GM23248 (cell line): ENCODE measurements around the gene PDGFC. TPM values are rescaled to one million over a fixed set of nuclear protein-coding genes. Genes with fewer than 3 reads are reported as not detected.

ENCODE experiments used
- DNase-seq: peaks from one replicate; pipeline ENCODE4 v3.0.0-alpha.2; 2015
- H2AFZ ChIP-seq: fragments of 200-600 bp; sonication (generic); 2 replicates; pipeline ENCODE4 v1.6.1; 2016; ENCODE audit warnings: antibody characterized with exemption
- H3F3A ChIP-seq: fragments of 200-600 bp; sonication (generic); 2 replicates; pipeline ENCODE4 v1.6.1; 2016; ENCODE audit warnings: mild to moderate bottlenecking, antibody characterized with exemption, mixed run types; ENCODE audit not compliant: insufficient read depth
- H3K27ac ChIP-seq: fragments of 200-600 bp; sonication (generic); 2 replicates; pipeline ENCODE4 v1.5.1; 2016; ENCODE audit warnings: mild to moderate bottlenecking
- H3K27me3 ChIP-seq: fragments of 200-600 bp; sonication (generic); replicated peaks from 2 replicates; pipeline ENCODE4 v1.6.1; 2016; ENCODE audit warnings: mild to moderate bottlenecking; ENCODE audit not compliant: insufficient read depth
- H3K36me3 ChIP-seq: fragments of 200-600 bp; sonication (generic); 2 replicates; pipeline ENCODE4 v1.6.1; 2016; ENCODE audit warnings: low read depth, mild to moderate bottlenecking
- H3K4me1 ChIP-seq: fragments of 200-600 bp; sonication (generic); 2 replicates; pipeline ENCODE4 v1.6.1; 2016; ENCODE audit warnings: mild to moderate bottlenecking; ENCODE audit not compliant: insufficient read depth
- H3K4me2 ChIP-seq: fragments of 200-600 bp; sonication (generic); one replicate; pipeline ENCODE4 v1.6.1; 2016; ENCODE audit warnings: mild to moderate bottlenecking; ENCODE audit not compliant: unreplicated experiment
- H3K4me3 ChIP-seq: fragments of 200-600 bp; sonication (generic); 2 replicates; pipeline ENCODE4 v1.5.1; 2016; ENCODE audit warnings: mild to moderate bottlenecking
- H3K79me2 ChIP-seq: fragments of 200-600 bp; sonication (generic); 2 replicates; pipeline ENCODE4 v1.6.1; 2016; ENCODE audit warnings: mild to moderate bottlenecking; ENCODE audit not compliant: insufficient read depth
- H3K9ac ChIP-seq: fragments of 200-600 bp; sonication (generic); 2 replicates; pipeline ENCODE4 v1.6.1; 2016; ENCODE audit warnings: mild to moderate bottlenecking
- H3K9me2 ChIP-seq: fragments of 200-600 bp; sonication (generic); 2 replicates; pipeline ENCODE4 v1.6.1; 2016; ENCODE audit warnings: mixed run types, mild to moderate bottlenecking, moderate library complexity; ENCODE audit not compliant: insufficient read depth
- H3K9me3 ChIP-seq: fragments of 200-600 bp; sonication (generic); one replicate; pipeline ENCODE4 v1.6.1; 2017; ENCODE audit warnings: low read depth
- H4K20me1 ChIP-seq: fragments of 200-600 bp; sonication (generic); 2 replicates; pipeline ENCODE4 v1.6.0; 2016; ENCODE audit not compliant: insufficient read depth
- EZH2 ChIP-seq: fragments of 200-600 bp; sonication (generic); IDR thresholded peaks from 2 replicates; pipeline ENCODE4 v1.6.1; 2018; ENCODE audit warnings: antibody characterized with exemption, mild to moderate bottlenecking; ENCODE audit not compliant: insufficient read depth, poor library complexity, severe bottlenecking
- EZH2phosphoT487 ChIP-seq: fragments of 200-600 bp; sonication (generic); IDR thresholded peaks from 2 replicates; pipeline ENCODE4 v1.6.1; 2018; ENCODE audit warnings: antibody characterized with exemption, moderate library complexity, mild to moderate bottlenecking, low read depth; ENCODE audit not compliant: insufficient read depth
- WGBS, 2 experiments: methylation state at CpG; one replicate each; pipeline ENCODE4 v1.1.6; 2015 to 2017; ENCODE audit warnings: low lambda C conversion rate in 2 of 2, low coverage in 1 of 2; ENCODE audit errors: missing lambda C conversion rate in 2 of 2; 5-methylcytosine and 5-hydroxymethylcytosine counted together
- in situ Hi-C: fragments of 300-500 bp; cut with MboI; formaldehyde crosslinking; loops from 2 replicates; pipeline ENCODE4 v1.15.0; 2020
- polyA plus RNA-seq: library from polyadenylated mRNA; unstranded; fragments of >200 nt; fragmentation: Nextera tagmentation; extraction: Ambion mirVana; gene quantifications from 2 replicates; pipeline ENCODE4 v1.2.1, GENCODE V29; 2016
- total RNA-seq: library from RNA; depleted of rRNA; stranded (reverse); fragments of >200 nt; shearing (Covaris generic); gene quantifications from 2 replicates; pipeline ENCODE4 v1.2.3, GENCODE V29; 2014

The PDGFC gene
- total and polyA plus RNA-seq, 2 experiments from 2014 or later, result 26.5 to 64.4 TPM

DNA sequence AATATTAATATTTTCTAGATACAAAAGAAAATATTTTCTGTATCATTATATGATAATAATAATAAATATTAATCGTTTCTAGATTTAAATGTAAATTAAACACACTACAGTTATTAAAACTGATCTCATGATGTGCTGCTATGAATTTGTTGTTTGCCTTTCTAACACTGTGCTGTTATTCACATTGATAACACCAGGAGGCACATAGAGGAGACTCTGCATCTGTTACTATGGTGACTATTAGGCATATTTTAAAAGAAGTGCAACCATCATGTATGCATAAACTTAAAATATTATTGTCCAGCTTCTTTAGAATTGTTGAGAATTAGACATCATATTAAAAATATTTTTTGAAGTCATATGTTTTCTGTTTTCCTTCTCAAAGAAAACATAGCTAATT, 11.8 kb upstream of the PDGFC start:
- H3K9me3 ChIP-seq, result peaks cover 1% of the 10 kb centered on the region
- no peaks in the 10 kb centered on the region for H4K20me1 ChIP-seq
- H3K4me2 ChIP-seq, result no peak overlapping the region
- TF ChIP-seq EZH2, result no peak
- TF ChIP-seq EZH2phosphoT487, result no peak
- in situ Hi-C loops, result loop anchor here (10.0 kb wide), 1 partner anchor 141 kb away; no protein-coding TSS in a partner anchor
- H3K79me2 ChIP-seq, result no peaks in the 10 kb centered on the region
- H2AFZ ChIP-seq, result no peak overlapping the region
- WGBS, 2 experiments, result 22 to 39% methylated on average over 1 of the region's 1 CpG
- no peak overlapping the region for H3K4me3 ChIP-seq
- peak; percentile 66 for DNase-seq
- H3K27me3 ChIP-seq, result no peaks in the 10 kb centered on the region
- H3K9ac ChIP-seq, result no peak overlapping the region
- no peak overlapping the region for H3K27ac ChIP-seq
- peaks cover 6% of the 10 kb centered on the region for H3F3A ChIP-seq
- H3K9me2 ChIP-seq, result no peaks in the 10 kb centered on the region
- peaks cover 6% of the 10 kb centered on the region for H3K4me1 ChIP-seq
- H3K36me3 ChIP-seq, result no peaks in the 10 kb centered on the region

DNA sequence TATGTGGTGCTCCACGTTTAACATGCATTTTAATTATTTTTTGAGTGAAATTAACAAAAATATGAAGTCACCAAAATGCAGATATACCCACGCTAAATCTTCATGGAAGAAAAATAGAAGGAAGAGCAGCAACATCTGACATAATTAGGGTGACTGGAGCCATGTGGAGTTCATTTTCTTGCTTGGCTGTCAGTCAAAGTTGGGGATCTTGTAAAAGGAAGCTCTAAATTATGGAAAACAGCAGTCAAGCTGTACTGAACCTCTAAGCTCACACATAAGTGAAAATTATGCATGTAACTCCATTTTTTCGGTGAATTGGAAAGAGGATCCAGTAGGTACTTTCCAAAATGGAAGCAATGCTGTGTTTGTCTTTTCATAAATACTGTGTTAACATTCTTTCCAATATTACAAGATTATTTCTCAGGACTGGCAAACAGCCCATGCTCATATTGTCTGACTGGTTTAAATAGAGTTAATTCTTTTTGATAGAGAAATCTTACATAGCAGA, 9.7 kb upstream of the PDGFC start:
- Histone ChIP-seq H3K9me2 (no peaks in the 10 kb centered on the region), H2AFZ (peak overlapping the region; percentile 35), H3K4me3 (no peak overlapping the region), H3K36me3 (no peaks in the 10 kb centered on the region), H3K4me2 (no peak overlapping the region), H3K27me3 (no peaks in the 10 kb centered on the region), H4K20me1 (no peaks in the 10 kb centered on the region), H3K9ac (no peak overlapping the region), H3K9me3 (no peaks in the 10 kb centered on the region), H3K27ac (no peak overlapping the region), H3K4me1 (peaks cover 26% of the 10 kb centered on the region), H3F3A (peaks cover 24% of the 10 kb centered on the region), H3K79me2 (no peaks in the 10 kb centered on the region)
- 9 to 16% methylated on average over 3 of the region's 3 CpGs for WGBS, 2 experiments
- in situ Hi-C loops, result loop anchor here (10.0 kb wide), 1 partner anchor 143 kb away; no protein-coding TSS in a partner anchor
- no peak for DNase-seq
- no peak for TF ChIP-seq EZH2phosphoT487
- TF ChIP-seq EZH2, result no peak

DNA sequence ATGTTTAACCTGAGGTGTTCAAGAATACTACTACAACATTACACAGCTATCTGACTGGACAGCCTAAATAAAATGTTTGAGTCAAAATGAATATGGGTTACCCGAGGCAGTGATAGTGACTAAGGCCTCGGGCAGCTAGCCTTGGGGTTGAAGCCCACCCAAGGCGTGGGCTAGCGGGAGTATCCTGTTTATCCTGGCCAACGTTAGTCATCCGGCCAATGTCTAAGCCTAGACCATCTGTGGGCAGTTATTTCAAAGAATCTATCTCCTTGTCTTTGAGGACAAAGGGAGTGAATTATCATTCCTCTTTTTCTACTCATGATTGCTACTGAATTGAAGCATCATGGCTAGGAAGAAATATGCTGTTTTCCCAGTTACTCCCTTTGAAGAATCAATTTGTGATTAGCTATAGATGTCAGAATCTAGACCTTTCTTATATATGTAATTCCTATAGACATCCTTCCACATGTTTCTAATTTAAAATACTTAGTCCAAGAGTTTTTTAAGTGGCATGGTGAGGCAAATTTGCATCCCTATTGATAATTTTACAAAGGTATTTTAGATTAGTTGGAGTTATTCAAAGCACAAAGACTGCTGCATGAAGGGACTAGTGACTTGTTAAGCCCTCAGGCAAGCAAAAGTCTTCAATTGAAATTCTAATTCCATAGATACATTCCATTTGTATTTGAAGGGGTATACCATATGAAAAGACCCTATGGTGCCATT, 6.0 kb upstream of the PDGFC start:
- H3K27me3 ChIP-seq, result no peaks in the 10 kb centered on the region
- H3K9ac ChIP-seq, result no peak overlapping the region
- in situ Hi-C loops, result no loop called here
- H3K4me2 ChIP-seq, result peak overlapping the region; percentile 63
- no peaks in the 10 kb centered on the region for H3K79me2 ChIP-seq
- peak overlapping the region; percentile 39 for H3K27ac ChIP-seq
- peaks cover 43% of the 10 kb centered on the region for H3K4me1 ChIP-seq
- 0 to 1% methylated on average over 6 of the region's 6 CpGs for WGBS, 2 experiments
- no peaks in the 10 kb centered on the region for H3K36me3 ChIP-seq
- DNase-seq, result peak; percentile 94
- H3K9me3 ChIP-seq, result no peaks in the 10 kb centered on the region
- H3F3A ChIP-seq, result peaks cover 40% of the 10 kb centered on the region
- no peaks in the 10 kb centered on the region for H3K9me2 ChIP-seq
- no peak overlapping the region for H2AFZ ChIP-seq
- peak; percentile 70; the same call in 1 of the 2 replicates for TF ChIP-seq EZH2phosphoT487
- TF ChIP-seq EZH2, result no peak
- no peaks in the 10 kb centered on the region for H4K20me1 ChIP-seq
- no peak overlapping the region for H3K4me3 ChIP-seq

DNA sequence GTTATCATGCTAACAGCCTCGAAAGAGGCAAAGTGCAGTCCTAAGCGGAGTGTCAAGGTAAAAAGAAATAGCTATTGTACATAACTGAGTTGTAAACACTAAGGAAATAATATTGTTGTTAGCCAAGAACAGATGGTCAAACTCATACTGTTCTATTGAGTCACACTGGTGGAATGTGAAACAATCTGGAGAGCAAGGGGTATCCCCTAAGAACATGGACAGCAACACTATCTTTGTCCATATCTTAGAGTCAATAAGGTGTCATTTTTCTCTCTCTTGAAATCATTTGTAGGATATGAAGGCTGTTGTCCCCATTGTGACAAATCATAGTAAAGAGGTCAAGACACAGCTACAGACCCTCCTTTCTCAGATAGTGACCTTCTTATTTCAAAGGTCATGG, 4.5 kb upstream of the PDGFC start:
- Histone ChIP-seq H3K4me2 (peak overlapping the region; percentile 43), H3K27me3 (no peaks in the 10 kb centered on the region), H3K27ac (no peak overlapping the region), H3K4me3 (0 out of 2 replicates have a peak overlapping the region, but pooled peaks have one; percentile 7), H3F3A (peaks cover 45% of the 10 kb centered on the region), H2AFZ (no peak overlapping the region), H3K4me1 (peaks cover 43% of the 10 kb centered on the region), H4K20me1 (no peaks in the 10 kb centered on the region), H3K9me2 (no peaks in the 10 kb centered on the region), H3K9me3 (no peaks in the 10 kb centered on the region), H3K9ac (no peak overlapping the region), H3K79me2 (no peaks in the 10 kb centered on the region), H3K36me3 (no peaks in the 10 kb centered on the region)
- peak; percentile 73 for DNase-seq
- TF ChIP-seq EZH2 (no peak), EZH2phosphoT487 (no peak)
- in situ Hi-C loops, result no loop called here
- 55 to 72% methylated on average over 2 of the region's 2 CpGs for WGBS, 2 experiments
